T follicular helper cell (primary cell): ENCODE data around the gene TUBA4A.
"Not testable (repeated sequence)": the region's sequence is repeated elsewhere in the genome, so short reads cannot be mapped to it uniquely, and the experiment has no call there.

ENCODE experiments used
- DNase-seq: peaks from one replicate; pipeline ENCODE4 v3.0.0-alpha.2; 2020; ENCODE audit warnings: low read depth

The TUBA4A gene

DNA sequence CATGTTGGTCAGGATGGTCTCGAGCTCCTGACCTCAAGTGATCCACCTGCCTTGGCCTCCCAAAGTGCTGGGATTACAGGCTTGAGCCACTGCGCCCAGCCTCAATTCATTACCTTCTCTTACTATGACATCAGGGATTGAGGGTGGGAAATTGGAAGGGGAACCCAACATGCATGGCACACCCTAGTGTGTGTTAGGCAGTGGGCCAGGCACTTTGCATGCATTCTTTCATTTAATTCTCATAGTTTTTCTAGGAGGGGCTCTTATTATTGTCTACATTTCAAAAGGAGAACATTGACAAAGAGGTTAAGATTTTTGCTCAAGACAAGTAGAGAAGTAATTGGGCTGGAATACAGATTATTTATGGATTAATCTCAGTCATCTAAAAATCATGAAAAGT, 14.6 kb upstream of the TUBA4A start:
- DNase-seq, result no peak

DNA sequence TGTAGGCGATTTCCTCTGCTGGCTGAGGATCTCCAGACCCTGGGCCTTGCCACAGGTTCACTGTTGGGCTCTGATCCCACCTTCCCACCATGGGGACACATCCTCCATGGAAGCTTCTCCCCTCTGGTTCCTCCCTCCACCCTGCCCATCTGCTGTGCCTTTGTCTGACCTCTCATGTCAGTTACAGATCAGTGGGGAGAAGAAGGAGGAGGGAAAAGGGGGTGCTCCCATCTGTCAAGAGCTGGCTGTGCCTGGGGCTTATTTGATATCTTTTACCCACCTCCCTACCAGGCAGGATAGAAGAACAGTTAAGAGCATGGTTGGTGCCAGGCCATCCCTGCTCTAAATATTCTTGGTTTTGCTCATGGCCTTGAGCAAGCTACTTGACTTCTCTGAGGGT, 13.2 kb upstream of the TUBA4A start:
- no peak for DNase-seq

DNA sequence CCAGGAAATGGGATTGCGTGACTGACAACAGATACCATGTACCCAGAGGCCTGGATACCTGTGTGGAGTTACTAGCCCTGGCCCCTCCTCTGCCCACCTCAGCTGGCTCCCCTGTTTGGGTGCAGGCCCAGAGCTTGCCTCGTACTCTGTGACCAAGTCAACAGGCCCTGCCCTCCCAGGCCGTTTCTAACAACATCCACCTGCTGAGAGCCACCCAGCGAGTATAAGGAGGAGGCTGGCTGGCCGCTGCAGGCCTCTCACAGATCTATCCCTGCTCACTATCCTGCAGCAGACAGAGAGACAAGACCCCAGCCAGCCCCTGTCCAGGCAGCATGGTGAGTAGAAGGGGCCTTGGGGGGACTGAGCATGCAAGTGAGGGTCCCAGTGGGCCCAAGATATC, 12.5 kb upstream of the TUBA4A start:
- DNase-seq, result no peak

DNA sequence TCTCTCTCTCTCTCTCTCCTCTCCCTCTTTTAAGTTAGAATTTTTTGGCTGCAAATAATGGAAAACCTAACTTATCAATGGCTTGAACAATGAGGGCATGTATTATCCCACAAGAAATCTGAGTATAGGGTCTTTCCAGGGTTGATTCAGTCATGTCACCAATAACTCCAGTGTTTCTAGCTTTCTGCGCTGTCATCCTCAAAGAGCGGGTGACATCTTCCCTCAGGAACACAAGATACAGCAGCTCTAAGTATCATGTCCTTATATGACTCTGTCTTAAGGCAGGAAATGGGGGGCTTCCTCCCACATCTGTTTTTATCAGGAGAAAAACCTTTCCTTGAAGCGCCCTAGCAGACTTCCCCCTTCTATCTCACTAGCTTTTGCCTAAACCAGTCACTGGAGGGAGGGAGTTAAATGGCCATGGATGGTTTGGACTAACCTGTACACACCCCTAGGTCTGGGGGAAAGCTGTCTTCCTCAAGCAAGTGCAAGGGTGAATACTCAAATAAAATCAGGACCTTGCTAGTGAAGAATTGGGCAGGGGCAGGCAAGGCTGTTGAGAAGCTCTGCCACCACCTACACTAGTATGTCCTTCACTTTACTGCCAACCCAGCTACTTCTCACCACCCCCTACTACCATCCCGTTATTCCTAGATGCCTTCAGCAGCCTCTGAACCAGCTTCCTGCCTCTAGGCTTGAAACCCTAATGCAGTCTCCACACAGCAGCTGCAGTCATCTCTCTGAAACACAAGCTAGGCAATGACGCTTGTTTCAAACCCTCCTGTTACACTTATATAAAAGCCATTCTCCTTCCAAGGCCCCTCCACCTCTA, 7.5 kb upstream of the TUBA4A start:
- DNase-seq, result no peak

DNA sequence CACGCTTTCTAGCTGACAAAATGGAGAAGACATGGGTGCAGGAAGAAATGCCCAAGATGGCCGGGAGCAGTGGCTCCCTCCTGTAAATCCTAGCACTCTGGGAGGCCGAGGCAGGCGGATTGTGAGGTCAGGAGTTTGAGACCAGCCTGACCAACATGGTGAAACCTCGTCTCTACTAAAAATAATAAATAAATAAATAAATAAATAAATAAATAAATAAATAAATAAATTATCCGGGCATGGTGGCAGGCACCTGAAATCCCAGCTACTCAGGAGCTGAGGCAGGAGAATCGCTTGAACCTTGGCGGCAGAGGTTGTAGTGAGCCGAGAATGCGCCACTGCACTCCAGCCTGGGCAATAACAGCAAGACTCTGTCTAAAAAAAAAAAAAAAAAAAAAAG, 5.2 kb upstream of the TUBA4A start:
- not testable (repeated sequence) for DNase-seq

DNA sequence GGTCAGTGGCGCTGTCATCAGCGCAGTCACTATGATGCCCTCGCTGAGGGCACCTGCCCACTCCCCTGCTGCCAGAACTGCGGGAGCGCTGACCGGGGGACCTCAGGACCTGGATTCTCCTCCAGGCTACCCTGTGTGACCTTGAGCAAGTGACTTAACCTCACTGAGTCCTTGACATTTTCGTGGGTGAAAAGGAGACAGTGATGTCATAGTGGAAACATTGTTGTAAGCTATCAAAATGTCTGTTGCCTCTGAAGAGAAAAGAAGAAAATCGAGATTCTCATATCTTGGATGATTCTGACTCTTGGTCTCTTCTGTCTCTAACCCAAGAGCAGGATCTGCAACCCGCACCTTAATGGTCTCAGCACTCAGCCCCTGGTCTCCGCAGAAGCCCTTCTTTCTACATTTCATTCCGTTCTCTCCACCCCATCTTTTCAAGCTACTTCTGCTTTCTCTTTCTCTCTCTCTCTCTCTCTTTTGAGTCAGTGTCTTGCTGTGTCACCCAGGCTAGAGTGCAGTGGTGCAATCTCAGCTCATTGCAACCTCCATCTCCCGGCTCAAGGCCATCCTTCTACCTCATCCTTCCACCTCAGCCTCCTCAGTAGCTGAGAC, 978 bp upstream of the TUBA4A start:
- peak; percentile 19 for DNase-seq

DNA sequence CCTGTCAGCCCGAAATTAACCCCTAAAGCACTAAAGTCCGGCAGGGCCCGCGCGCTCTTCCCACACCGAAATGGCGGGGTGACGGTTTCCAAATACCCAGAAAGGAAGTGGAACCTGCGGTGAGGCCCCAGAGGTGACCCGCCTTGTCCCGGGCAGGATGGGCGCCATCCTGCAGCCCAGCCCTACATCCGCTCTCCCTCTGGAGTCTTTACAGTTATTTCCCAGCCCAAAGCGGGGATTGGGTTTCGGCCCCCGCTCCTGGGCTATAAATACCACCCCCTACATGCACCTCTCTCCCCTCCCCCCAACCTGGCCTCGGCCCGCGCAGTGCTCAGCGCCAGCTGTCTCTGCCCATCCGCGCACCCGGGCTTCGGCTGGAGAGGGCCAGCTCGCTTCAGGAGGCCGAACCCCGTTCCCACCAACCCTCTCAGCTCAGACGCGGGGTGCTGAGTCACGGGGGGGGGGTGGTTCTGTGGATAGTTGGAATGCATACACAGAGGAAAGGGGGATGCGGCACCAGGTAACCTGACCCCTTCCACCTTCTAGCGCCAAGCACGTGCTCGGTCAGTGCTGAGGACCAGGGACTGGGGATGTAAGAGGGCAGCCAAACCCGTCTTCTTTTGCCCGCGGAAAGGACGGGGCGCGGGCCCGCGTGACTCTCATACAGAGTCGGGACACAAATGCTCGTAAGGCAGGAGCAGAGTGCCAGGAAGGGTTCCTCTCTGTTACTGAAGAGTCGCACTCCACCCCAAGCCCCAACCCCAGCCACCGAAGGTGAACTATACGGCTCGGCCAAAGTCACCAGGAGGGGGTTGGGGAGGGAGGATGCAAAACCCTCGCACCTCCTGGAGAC, 592 bp downstream of the TUBA4A start, which contains the start of gene TUBA4B:
TUBA4B (plus strand) TSS at position 344 of the 853 bp plus-strand sequence; CDS start at position 509, 165 bp downstream.
- DNase-seq, result peak; percentile 33

DNA sequence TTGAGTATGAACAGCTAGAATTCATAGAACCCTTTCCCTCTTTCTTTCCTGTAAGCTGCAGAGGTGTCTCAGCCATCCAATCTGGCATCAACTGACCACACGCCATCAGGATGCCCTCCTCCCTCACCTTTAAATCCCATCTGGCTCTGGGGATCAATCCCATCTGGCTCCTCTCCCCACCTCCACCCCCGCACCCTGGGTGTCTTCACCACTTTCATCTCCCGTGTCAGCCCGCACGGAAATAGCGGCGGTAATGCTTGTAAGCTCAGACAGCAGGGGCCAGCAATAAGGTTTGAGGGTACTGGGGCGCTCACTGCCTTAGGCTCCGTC, 1.2 kb downstream of the TUBA4A start:
- no peak for DNase-seq

DNA sequence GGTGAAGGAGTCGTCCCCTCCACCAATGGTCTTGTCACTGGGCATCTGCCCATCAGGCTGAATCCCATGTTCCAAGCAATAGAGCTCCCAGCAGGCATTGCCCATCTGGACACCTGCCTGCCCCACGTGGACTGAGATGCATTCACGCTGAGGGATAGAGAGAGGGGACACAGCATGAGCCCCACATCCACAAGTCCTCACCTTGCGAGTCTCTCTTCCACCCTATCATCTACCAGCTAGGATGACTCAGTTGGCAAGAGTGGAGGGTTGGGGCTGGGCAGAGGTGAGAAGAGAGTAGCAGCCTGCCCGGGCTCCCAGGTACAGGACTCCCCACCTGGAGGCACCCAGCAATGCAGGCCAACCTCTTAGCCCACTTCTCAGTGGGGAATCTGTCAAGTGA, 1.6 kb downstream of the TUBA4A start:
- DNase-seq, result no peak

DNA sequence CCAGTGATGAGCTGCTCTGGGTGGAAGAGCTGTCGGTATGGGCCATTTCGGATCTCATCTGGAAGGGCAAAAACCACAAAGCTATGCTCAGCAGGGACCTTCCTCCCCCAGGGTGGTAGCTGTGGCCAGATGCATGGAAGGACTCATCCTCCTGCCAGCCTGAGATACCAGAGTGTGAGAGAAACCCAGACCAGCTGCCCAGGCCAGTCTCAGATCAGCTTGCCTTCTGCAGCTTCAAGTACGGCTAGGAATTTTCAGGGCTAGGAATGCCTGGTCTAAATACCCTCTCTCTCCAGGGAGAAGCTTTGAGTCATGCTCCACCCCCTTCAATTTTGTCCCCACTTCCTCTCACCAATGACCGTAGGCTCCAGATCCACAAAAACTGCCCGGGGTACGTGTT, 2.1 kb downstream of the TUBA4A start:
- no peak for DNase-seq

DNA sequence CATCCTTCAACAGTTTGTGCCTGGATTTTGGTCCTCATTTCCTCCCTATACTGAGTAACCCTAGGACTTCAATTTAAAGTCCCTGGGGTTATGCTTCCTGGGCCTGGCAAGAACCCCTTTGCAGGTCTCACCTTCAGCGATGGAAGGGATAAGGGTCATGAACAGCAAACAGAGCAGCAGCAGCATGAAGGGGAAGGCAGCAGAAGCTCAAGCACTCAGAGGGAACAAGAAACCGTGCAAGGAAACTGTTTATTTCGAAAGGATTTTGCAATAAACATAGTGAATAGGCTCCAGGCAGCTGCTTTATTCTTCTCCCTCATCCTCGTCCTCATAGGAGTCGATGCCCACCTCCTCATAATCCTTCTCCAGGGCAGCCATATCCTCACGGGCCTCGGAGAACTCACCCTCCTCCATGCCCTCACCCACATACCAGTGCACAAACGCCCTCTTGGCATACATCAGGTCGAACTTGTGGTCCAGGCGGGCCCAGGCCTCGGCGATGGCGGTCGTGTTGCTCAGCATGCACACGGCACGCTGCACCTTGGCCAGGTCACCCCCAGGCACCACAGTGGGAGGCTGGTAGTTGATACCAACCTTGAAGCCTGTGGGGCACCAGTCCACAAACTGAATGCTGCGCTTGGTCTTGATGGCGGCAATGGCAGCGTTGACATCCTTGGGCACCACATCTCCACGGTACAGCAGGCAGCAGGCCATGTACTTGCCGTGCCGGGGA, 3.5 kb downstream of the TUBA4A start:
- no peak for DNase-seq

DNA sequence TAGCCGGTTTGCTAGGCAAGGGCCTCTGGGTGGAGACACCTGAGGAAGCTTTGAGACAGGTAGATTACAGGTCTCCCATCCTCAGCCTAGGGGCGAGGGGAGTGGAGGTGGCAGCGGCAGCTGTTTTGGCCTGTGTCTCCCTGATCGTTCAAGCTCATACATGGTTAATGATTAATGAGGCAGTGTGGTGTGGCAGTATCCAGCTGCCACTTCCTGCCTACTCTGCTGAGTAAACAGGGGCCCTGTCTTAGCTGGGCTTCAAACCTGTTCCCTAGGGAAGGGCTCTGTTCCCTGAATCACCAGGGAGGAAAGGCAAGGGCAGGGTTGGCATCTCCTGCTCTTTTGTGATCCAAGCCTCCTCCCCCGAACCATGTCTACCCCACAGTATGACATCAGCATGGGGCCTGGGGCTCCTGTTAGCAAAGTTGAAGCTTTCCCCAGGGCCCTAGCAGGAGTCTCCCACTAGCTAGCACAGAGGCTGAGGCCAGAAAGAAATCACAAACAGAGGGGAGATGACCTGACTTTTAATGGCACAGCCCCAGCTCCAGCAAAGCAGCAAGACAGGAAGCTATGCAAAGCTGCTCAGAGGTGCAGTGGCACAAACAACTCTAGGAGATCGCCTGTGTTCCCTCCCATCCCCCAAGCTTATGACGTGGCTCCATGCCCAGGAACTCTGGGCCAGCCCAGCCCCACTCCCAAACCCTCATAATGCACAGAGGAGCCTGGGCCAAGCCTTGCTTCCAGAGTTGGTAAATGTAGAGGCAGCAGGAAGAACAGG, 4.3 kb downstream of the TUBA4A start:
- DNase-seq, result peak; percentile 35

DNA sequence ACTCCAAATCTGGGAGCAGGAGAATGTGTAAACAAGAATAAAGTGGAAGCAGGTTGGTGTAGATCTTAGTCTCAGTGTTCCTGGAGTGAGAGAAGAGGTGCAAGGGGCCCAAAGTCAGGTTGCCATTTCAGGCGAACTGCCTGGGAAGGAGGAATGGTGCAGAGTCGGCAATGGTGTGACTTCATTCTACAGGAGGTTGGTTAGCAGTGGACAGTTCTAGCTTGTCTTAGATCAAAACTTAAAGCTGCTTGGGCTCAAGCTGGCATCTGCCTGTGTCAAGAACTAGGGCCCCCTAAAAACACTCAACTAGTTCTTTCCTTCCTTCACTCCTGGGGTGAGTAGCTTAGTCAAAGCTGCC, 4.9 kb downstream of the TUBA4A start:
- DNase-seq, result no peak

DNA sequence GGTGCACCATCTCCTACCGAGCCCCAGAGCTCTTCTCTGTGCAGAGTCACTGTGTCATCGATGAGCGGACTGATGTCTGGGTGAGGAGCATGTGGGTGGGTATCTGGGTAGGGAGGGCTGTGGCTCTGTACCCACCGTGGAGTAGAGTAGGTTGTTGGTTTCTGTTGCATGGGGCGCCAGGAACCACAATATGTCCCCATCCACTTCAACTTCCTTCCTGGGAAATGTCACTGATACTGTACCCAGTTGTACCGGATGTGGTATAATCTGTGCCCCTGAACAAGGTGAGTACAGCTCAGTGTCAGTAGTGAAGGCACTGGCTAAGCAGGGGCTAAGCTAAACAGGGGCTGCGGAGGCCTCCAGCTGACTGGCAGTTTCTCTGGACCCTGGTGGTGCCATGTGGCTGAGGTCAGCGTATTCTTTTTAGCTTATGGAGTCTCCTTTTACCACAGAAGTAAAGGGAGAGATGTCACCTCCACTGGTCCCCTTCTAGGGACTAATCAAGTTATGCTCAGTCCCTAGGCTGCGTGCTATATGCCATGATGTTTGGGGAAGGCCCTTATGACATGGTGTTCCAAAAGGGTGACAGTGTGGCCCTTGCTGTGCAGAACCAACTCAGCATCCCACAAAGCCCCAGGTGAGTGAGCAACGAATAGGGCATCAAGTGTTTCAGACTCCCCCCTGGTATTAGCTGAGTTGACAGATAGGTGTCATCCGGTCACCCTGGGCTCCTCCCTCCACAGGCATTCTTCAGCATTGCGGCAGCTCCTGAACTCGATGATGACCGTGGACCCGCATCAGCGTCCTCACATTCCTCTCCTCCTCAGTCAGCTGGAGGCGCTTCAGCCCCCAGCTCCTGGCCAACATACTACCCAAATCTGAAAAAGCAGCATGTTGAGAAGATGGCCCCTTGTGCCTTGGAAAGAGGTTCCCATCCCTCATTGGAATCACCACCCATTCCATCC, 5.8 kb downstream of the TUBA4A start:
- peak; percentile 45 for DNase-seq

DNA sequence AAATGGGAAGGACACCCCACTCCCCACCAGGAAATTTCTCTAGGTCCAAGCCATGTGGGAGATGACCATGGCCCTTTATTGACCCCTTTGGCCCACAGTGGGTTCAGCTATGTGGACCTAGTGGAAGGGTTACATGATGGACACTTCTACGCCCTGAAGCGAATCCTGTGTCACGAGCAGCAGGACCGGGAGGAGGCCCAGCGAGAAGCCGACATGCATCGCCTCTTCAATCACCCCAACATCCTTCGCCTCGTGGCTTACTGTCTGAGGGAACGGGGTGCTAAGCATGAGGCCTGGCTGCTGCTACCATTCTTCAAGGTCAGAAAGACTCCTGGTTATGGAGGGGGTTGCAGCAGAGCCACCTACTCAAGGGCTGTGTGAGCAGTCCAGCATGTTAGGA, 7.2 kb downstream of the TUBA4A start:
- no peak for DNase-seq

DNA sequence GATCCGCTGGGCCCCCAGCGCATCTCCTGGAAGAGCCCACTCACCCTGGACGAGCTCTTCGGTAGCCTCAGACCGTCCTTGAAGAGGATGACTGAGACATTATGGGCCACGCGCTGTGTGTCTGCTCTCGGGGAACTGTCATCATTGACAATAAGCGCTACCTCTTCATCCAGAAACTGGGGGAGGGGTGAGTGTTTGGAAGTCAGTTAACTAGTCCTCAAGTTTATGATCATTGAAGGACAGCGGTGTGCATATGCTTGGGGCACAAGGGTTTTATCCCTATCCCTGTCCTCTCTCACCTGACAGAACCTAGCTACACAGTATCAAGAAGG, 7.9 kb downstream of the TUBA4A start:
- no peak for DNase-seq

DNA sequence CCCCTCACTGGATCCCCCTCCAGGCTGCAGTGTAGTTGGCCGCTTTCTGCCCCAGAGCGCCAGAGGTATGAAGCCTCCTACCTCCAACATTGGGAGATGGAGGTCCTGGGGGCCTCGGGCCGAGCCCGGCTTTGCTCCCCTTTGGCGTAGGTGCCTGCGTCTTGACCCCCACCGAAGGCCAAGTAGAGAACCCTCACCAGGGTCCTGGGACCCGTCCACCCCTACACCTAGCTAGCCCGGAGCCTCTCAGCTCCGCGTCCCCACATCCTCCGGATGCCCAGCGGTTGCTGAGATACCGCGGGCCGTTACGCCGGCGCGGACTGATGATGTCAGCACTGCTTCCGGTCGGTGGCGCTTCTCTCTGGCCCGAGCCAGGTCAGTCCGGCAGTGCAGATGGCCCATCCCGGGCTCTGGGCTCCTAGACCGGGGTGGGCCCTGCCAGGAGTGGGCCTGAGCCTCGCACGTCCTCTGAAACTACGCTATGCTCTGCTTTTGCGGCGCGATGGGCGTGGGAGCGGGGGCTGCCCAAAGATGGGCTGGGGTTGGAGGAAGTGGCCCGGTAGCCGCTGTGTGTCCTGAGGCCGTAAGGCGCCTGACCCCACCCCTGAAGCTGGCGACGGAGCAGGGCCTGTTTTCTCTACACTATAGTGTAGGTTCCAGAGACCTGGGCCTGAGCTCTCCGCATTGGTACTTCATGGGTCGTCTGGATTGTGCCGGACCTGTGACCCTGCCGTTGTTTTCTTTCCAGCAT, 8.4 kb downstream of the TUBA4A start, which contains the start of the genes GLB1L and STK16:
GLB1L (minus strand) TSS at position 297 of the 751 bp plus-strand sequence. CDS start 1,871 bp downstream, outside the sequence.
STK16 (plus strand) TSS at position 332 of the 751 bp plus-strand sequence. CDS start 521 bp downstream, outside the sequence.
- peak; percentile 73 for DNase-seq

DNA sequence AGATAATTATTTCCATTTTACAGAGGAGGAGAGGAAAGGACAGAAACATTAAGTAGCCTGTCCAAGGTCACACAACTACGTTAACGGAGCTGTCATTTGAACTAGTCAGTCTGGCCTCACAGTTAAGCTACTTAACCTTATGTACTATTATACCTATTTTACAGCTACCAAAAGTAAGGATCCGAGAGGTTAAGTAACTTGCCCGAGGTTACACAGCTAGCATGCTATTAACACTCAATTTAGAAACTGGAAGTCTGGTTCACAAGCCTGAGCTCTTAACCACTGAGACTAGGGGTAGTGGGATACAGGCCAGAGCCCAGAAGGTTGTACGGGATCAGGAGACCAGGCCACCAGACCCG, 8.9 kb downstream of the TUBA4A start:
- no peak for DNase-seq

DNA sequence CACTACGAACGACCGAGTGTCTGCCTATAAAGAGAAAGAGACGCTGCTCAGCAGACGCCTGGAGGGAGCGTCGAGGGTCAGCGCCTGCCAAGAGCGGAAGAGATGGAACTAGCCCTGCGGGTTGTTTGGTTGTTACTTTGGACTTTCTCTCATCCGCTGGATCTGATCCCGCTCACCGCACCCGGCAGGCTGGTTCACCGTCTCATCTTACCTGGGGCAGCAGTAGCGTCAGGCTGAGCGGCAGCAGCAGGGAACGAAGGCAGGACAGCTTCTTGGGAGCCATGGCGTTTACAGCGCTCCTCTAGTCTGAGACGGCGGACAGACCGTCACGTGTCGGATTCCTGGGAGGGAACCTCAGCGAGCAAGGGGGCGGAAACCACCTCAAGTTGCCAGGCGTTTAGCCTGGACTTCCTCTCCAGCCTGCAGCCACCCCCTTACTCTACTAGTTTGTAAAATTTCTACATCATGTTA, 10.4 kb downstream of the TUBA4A start:
- DNase-seq, result no peak
